ENCODE data around the gene TFPT.

TFPT gene

GRCh38 chr19:54081032-54081431 is 34.4 kb downstream of the TFPT start, which contains the start of gene TARM1:
TSS of gene TARM1 (minus strand) at chr19:54081365. CDS start at chr19:54081340, 25 bp downstream.
- DNase-seq (ENCODE audit: low read depth in 1 of 2, low spot score in 1 of 2): no peak

GRCh38 chr19:54077334-54077733 is 38.1 kb downstream of the TFPT start:
- no peak for DNase-seq (ENCODE audit: low read depth in 1 of 2, low spot score in 1 of 2)

- no peak for DNase-seq (ENCODE audit: low read depth in 1 of 2, low spot score in 1 of 2)
Observed at GRCh38 chr19:54074851-54075250, 40.6 kb downstream of the TFPT start.

- DNase-seq (ENCODE audit: low read depth in 1 of 2, low spot score in 1 of 2): no peak
Observed at GRCh38 chr19:54073829-54074228, 41.6 kb downstream of the TFPT start.

- DNase-seq (ENCODE audit: low read depth in 1 of 2, low spot score in 1 of 2): no peak
Observed at GRCh38 chr19:54069470-54069869, 46.0 kb downstream of the TFPT start.

GRCh38 chr19:54063350-54064116 is 51.9 kb downstream of the TFPT start, which contains the start of gene VSTM1:
TSS of gene VSTM1 (minus strand) at chr19:54063897. CDS start at chr19:54063777, 120 bp downstream.
- no peak for DNase-seq (ENCODE audit: low read depth in 1 of 2, low spot score in 1 of 2)

GRCh38 chr19:54062643-54063042 is 52.8 kb downstream of the TFPT start:
- DNase-seq (ENCODE audit: low read depth in 1 of 2, low spot score in 1 of 2): no peak
